Stimulated activated CD4-positive, alpha-beta T cell treated with anti-CD3 and anti-CD28 coated beads, TNF-alpha, amount 100 ng/mL, for 48 hours (primary cell): ENCODE data around the gene CTRB2.
"Not testable (repeated sequence)": the region's sequence is repeated elsewhere in the genome, so short reads cannot be mapped to it uniquely, and the experiment has no call there.

Experiments used
- DNase-seq, 3 donors: peaks; one replicate each; pipeline ENCODE4 v3.0.0-alpha.2; 2020; ENCODE audit warnings: low read depth in 3 of 3

Gene CTRB2

GRCh38 chr16:75227361-75228142, 20.6 kb upstream of the CTRB2 start:
- DNase-seq: no peak

GRCh38 chr16:75226550-75227360, 19.8 kb upstream of the CTRB2 start:
- DNase-seq: no peak

- DNase-seq: no peak
Observed at GRCh38 chr16:75225678-75226515, 18.9 kb upstream of the CTRB2 start.

GRCh38 chr16:75225092-75225491, 18.1 kb upstream of the CTRB2 start:
- no peak for DNase-seq

GRCh38 chr16:75224306-75225082, 17.5 kb upstream of the CTRB2 start:
- DNase-seq: no peak

GRCh38 chr16:75223129-75223528, 16.2 kb upstream of the CTRB2 start:
- not testable (repeated sequence) for DNase-seq

- no peak for DNase-seq
Observed at GRCh38 chr16:75222271-75222783, 15.4 kb upstream of the CTRB2 start.

GRCh38 chr16:75219838-75220237, 12.9 kb upstream of the CTRB2 start:
- no peak for DNase-seq

GRCh38 chr16:75219088-75219487, 12.1 kb upstream of the CTRB2 start:
- no peak for DNase-seq

- DNase-seq: no peak
Observed at GRCh38 chr16:75218256-75219076, 11.5 kb upstream of the CTRB2 start, which contains the start of gene CTRB1. CTRB1 (plus strand) TSS chr16:75218988; CDS start chr16:75219008, 20 bp downstream.

GRCh38 chr16:75217389-75217851, 10.5 kb upstream of the CTRB2 start:
- DNase-seq: no peak

GRCh38 chr16:75216576-75216975, 9.6 kb upstream of the CTRB2 start:
- no peak for DNase-seq

- no peak for DNase-seq
Observed at GRCh38 chr16:75216127-75216526, 9.2 kb upstream of the CTRB2 start.

GRCh38 chr16:75211286-75211685, 4.3 kb upstream of the CTRB2 start:
- not testable (repeated sequence) for DNase-seq

GRCh38 chr16:75209944-75210343, 3.0 kb upstream of the CTRB2 start:
- no peak for DNase-seq

GRCh38 chr16:75209514-75209913, 2.6 kb upstream of the CTRB2 start:
- not testable (repeated sequence) for DNase-seq

- no peak for DNase-seq
Observed at GRCh38 chr16:75208861-75209505, 2.0 kb upstream of the CTRB2 start.

GRCh38 chr16:75208242-75208825, 1.4 kb upstream of the CTRB2 start:
- DNase-seq: no peak

- DNase-seq: no peak
Observed at GRCh38 chr16:75207831-75208230, 870 bp upstream of the CTRB2 start.
